NCI-H128 (cell line): ENCODE measurements around the gene SFXN5.

Experiments
- DNase-seq: peaks from one replicate; lab custom pipeline; 2025; ENCODE audit not compliant: unreplicated experiment; lab: John Stamatoyannopoulos, UW

Gene SFXN5

DNA sequence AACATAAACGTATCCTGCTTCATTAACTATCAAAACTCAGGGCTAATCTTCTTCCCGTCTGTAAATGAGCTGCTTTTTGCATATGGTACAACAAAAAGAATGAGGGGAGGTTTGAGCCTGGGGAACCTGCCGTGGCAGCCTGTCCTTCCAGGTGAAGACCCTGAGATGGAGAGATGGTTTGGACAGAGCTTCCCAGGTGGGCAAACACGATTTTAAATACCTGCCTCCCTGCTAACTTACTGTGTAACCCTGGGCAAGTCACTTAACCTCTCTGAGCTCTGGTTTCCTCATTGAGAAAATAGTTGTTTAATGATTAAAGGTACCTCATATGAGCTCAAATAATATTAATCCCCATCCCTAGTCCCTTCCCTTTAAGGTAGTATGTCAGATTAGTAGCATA lies 145.1 kb downstream of the SFXN5 start:
- no peak for DNase-seq

GRCh38 chr2:72925328-72925943 lies 146.1 kb downstream of the SFXN5 start:
- no peak for DNase-seq

DNA sequence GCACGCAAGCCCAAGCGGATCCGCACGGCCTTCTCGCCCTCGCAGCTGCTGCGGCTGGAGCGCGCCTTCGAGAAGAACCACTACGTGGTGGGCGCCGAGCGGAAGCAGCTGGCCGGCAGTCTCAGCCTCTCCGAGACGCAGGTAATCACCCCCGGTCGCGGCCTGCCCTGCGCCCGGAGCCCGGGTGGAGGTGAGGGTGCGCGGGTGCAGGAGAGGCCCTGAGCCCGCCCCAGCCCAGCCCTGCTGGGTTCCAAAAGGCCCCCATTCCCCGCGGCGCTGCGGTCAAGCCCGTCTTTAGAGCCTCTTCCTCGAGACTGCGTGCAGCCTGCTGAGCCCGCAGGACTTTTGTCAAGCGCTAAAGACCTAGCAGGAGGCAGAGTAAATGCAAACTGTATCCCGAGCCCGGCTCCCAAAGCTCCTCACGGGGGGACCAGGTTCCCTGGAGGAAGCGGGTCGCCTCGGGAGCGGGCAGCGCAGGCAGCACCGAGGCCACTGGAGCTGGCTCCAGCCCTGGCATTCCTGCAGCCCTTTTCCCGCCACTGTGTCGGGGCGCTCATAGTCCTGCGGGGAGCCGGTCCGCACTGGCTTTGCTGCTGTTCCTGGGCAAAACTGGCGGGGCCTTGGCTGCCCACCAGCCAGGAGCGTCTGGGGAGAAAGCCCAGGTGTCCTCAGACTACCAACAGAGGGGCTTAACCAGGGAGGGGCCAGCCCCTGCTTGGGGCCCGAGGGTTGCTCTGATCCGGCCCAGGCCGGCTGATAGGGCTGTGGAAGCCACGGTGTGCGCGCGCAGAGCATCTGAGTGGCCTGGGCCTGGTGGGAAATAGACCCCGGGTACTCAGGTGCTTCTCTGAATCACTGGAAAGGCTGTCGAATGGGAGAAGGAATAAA lies 146.9 kb downstream of the SFXN5 start:
- DNase-seq: no peak

GRCh38 chr2:72923833-72924352 lies 147.6 kb downstream of the SFXN5 start:
- no peak for DNase-seq

DNA sequence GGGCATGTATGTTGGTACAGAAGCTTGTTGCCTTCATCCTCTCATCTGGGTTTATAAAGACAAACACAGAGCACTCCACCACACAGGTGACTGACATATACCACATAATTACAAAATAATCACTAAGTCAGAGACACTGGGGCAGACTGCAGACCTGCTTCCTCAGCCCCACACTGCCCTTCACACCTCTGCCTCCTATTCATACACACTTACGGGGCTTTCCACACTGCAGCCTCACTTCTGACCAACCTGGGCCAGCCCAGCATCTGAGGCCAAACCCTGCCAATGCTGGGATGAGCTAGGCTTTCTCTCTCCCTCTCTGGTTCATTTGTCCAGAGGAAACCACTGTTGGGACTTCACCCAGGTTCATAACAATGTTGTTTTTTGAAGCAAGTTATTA lies 149.7 kb downstream of the SFXN5 start:
- no peak for DNase-seq

DNA sequence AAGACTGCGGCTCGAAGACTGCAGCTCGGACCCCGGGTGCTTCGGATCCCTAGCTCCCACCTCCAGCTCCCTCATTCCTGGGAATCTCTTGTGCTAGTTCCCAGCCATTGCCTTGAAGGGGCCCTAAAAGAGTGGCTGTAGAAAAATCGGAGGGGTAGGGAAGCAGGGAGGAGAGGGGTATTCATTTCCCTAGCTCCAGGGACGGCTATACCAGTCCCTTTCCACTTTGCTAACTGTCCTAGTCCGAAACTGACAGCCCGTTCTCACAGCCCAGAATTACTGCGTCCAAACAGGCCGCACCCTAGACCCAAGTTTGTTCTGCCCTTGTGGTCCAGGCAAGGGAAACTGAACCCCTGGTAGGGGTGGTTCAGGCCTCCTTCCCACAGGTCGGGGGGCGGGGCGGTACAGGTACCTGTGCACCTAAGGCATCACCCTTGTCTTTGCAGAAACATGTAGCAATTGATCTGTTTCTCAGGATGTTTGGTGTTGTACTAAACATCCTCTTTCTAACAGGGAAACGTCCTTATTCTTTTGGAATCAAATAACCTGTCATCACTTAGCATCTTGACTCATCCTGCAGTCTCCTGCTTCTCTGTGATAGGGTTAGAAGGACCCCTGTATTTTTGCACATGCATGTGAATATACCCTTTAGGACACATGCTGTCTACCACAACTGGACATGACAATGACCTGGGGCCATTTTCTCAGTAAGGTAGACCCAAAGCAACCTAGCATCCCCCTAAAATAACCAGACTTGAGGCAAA lies 150.2 kb downstream of the SFXN5 start:
- no peak for DNase-seq

DNA sequence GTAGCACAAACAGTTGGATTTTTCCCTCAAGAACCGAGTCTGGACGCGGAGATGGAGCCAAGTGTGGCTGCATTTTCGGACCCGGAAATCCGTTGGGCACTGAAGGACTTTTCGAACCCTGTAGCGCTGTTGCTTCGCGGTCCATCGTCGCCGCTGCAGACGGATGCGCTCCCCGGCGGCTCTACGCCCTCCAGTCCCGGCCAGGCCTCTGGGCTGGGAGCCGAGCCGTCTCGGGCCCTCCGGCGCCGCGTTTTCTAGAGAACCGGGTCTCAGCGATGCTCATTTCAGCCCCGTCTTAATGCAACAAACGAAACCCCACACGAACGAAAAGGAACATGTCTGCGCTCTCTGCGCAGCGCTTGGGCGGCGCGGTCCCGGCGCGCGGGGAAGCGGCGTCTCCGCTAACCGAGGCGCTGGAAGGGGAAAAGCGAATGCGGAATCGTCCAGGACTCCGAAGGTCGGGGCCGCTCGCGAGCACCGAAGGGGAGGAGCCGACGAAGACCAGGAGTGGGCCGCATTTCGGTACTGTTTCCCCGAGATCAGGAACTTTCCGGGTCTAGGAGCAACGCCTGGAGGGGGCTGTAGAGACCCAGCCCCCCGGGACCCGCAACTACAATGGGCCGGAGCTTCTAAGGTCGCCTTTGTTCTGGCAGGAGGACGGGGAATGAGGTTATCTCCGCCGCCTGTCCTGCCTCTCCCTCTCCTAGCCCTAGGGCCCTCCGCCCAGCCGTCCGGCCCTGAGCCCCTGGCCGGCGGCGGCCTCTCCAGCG lies 151.0 kb downstream of the SFXN5 start:
- DNase-seq: no peak

- DNase-seq: no peak
These were observed 151.8 kb downstream of the SFXN5 start for GRCh38 chr2:72919414-72920317.

GRCh38 chr2:72917877-72918553 lies 153.5 kb downstream of the SFXN5 start:
- DNase-seq: no peak

DNA sequence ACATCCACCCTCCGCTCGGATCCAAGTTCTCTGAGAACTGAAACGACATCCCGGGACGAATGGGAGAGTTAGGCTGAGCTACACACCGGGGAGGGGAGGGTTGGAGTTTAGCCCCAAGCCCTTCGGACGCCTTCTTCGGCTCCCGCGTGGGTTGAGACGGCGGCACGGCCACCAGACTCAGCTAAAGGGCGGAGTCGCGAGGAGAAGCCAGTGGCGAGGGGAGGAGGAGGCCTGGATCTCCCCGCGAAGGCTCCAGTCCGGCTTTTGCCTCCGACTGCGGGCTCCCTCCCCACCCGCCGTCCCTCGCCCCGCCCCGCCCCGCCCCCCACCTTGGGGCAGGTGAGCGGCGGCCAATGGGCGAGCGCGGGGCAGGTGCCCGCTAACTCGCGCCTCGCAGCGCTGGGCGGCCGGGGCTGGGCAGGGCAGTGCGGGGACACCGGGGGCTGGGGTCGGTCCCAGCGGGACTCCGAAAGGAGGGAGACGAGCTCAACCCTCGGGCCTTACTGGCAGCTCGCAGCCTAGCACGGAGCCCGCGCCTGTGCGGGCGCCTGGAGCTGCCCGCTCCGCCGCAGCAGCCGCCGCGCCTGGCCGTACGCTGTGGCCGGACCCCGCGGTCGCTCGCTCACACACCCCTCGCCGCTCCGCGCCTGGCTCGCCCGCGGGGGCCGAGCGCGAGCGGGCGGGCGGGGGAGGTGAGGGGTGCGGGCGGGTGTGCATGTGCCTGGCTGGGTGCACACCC lies 154.2 kb downstream of the SFXN5 start, which contains the start of gene EMX1:
TSS of gene EMX1 (plus strand) at position 382 of the 739 bp plus-strand sequence. CDS start at position 716, 334 bp downstream.
- peak; percentile 61 for DNase-seq

- no peak for DNase-seq
These were observed 154.8 kb downstream of the SFXN5 start for GRCh38 chr2:72916743-72917137.

- peak; percentile 29 for DNase-seq
These were observed 155.4 kb downstream of the SFXN5 start for GRCh38 chr2:72915907-72916742.

DNA sequence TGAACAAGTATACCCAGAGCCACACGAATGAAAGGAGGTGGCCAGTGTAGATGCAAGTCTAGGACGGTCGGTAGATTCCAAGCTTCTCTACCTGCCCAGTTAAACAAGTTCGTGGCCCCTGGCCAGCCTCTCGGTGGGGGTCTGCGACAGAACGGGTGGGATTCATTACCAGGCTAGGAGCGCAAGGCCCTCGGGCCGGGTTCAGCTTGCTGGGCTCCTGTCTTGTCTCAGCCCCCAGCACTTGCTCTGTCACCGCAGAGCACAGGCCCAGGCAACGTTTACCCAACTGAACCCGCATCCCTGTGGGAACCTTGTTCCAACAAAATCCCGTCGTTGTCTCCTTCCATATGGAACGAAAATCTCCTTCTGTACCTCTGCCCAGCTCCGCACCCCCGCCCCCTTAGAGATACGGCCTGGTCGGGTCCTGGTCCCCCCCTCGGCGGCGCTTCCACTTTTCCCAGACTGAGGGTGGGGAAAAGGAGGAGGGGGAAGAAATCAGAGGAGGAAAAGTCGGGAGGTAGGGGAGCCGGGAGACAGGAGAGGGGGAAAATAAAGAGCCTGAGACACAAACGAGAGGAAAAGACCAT lies 156.1 kb downstream of the SFXN5 start:
- DNase-seq: no peak

GRCh38 chr2:72914589-72915319 lies 156.8 kb downstream of the SFXN5 start:
- no peak for DNase-seq

GRCh38 chr2:72914206-72914559 lies 157.3 kb downstream of the SFXN5 start:
- DNase-seq: no peak

DNA sequence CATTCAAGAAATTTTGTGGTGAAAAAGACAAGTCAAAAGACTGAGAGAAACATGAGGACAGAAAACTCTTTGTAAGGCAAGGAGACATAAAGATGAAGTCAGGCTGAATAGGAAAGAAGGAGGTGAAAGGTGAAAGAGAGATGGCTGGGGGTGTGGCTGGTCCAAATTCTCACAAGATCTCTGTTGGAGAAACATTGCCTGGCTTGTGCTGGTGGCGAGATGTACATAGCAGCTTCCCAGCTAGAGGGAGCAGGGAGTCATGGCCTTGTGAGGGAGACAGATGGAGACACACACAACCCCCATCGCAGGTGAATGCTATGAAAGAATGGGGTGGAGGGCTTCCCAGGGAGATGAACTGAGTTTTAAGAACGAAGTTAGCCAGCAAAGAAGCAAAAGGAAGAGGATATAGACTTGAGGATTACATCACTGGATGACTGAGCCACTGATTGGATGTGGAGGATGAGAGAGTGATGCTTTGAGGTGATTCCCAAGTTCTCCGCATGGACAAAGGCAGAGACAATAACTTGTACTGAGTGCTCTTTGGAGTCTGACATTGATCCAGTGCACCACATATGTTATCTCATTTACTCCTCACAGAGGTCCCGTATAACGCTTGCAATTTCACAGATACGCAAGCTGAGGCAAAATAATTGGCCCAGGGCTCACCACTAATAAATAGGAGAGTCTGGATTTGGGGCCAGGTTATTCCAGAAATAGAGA lies 157.9 kb downstream of the SFXN5 start:
- DNase-seq: no peak
